ENCODE results near the gene SLC22A5.
A peak's percentile ranks its signal among the peaks of the same experiment; 100 is the strongest.

DNA sequence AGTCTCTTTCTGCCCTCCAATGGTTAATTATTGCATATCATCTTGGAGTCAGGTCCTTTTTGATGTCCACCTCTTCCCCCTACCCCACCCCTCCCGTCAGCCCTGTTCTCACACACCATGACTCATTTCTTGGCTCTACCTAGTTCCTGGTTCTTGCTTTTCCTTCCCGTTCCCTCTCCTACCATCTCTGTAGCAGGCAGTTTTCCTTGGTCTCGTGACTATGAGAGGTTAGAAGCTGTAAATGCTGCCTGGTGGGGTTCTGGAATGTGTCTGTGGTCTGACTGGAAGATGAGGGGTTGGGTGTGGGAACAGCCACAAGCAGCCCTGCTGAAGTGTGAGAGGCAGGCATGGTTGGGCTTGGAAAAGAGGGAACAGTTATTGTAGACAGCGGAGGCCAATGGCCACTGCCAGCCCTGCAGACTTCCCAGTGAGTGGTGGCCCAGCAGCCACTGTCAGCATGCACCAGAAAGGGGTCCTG is 18.2 kb downstream of the SLC22A5 start:
- TF ChIP-seq ZBTB7A (IDR thresholded peaks at IDR 0.05; ENCODE audit: low read depth), result no peak
- no peak for TF ChIP-seq MAX (IDR thresholded peaks at IDR 0.05)
- TF ChIP-seq CEBPB (IDR thresholded peaks at IDR 0.05), result no peak; the same call in 1 of the 2 replicates
- no peak for TF ChIP-seq FOXM1 (IDR thresholded peaks at IDR 0.05; ENCODE audit: borderline replicate concordance, low read depth)
- no peak for TF ChIP-seq RAD21 (IDR thresholded peaks at IDR 0.05; ENCODE audit: low read depth)
- TF ChIP-seq TCF12 (IDR thresholded peaks at IDR 0.05; ENCODE audit: low read depth), result no peak
- no peak for TF ChIP-seq TAF1 (IDR thresholded peaks at IDR 0.05; ENCODE audit: low read depth)
- peak; percentile 49; the same call in 1 of the 2 replicates for TF ChIP-seq EP300 (IDR thresholded peaks at IDR 0.05; ENCODE audit: borderline replicate concordance)
- no peak for TF ChIP-seq CREB1 (IDR thresholded peaks at IDR 0.05; ENCODE audit: low read depth)
- no peak for TF ChIP-seq EGR1 (IDR thresholded peaks at IDR 0.05)
- TF ChIP-seq REST (IDR thresholded peaks at IDR 0.05; ENCODE audit: low read depth), result no peak
- TF ChIP-seq YY1 (IDR thresholded peaks at IDR 0.05; ENCODE audit: low read depth), result no peak
